HG03432 (cell line): ENCODE results near the gene GRIA3.

Experiments used
- ATAC-seq: cut with Tn5 transposase; IDR thresholded peaks from one replicate; pipeline ENCODE4 v1.9.1; 2021; ENCODE audit warnings: mild to moderate bottlenecking, moderate library complexity; ENCODE audit not compliant: unreplicated experiment

GRIA3 gene

GRCh38 chrX:123184219-123184865 lies at the start of gene GRIA3:
Gene GRIA3 (plus strand): TSS chrX:123184278. CDS start chrX:123184536, 258 bp downstream.
- no peak for ATAC-seq

GRCh38 chrX:123138473-123138872 lies 45.6 kb upstream of the GRIA3 start:
- ATAC-seq: no peak

- no peak for ATAC-seq
Measured at GRCh38 chrX:123140454-123140853, 43.6 kb upstream of the GRIA3 start.

GRCh38 chrX:123140904-123141303 lies 43.2 kb upstream of the GRIA3 start:
- ATAC-seq: no peak

DNA sequence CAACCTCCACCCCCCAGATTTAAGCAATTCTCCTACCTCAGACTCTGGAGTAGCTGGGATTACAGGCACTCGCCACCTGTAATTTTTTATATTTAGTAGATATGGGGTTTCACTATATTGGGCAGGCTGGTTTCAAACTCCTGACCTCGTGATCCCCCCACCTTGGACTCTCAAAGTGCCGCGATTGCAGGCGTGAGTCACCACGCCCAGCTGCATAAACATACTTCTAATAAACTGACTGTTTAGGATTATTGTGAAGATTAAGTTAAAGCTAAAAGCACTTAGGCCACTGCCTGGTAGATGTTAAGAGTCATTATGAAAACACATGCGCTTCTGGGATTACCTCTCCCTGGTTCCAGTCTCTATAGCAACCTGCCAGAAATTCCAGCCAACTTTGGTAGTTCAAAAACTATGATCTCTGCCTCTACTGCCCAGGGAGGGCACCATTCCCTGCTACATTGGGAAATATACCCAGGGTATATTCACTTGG lies 30.2 kb upstream of the GRIA3 start:
- ATAC-seq: no peak

- no peak for ATAC-seq
Measured at GRCh38 chrX:123155327-123155726, 28.8 kb upstream of the GRIA3 start.

GRCh38 chrX:123157586-123157985 lies 26.5 kb upstream of the GRIA3 start:
- no peak for ATAC-seq

GRCh38 chrX:123159403-123159802 lies 24.7 kb upstream of the GRIA3 start:
- no peak for ATAC-seq

DNA sequence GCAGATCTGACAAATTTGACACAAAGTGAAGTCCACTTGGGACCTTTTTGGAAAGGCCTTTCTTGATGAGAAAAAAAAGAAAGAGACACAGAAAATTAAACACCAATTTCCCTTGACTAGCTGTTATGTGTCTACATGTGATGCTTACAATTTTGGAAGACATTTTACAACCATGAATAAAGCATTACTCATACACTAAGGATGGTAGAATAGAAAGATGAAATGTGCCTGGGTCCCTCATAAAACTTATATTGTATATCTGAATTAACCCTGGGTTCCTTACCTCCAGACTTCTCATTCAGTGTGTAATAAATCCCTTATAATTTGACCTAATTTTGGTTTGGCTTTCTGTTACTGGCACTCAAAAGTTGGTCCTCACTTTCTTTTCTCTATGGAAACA lies 16.5 kb upstream of the GRIA3 start:
- no peak for ATAC-seq

GRCh38 chrX:123169247-123169901 lies 14.7 kb upstream of the GRIA3 start:
- peak; percentile 61 for ATAC-seq

DNA sequence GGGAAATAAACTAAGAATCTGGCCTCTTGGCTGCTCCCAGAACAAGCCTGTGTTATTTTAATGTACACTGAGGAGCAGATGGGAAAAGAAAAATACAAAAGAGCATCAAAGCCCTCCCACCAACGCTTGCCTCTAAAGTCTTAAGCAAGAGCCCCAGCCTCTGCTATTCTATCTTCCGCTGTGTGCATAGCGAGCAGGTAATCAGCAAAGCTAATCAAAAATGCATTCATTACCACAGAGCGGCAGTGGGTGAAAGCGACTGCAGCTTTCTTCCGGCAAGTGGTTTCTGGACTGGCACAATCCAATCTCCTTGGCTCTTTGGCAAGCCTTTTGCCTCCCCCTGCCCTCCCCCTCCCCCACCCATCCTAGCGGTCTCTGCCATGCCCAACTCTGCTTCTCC lies 13.5 kb upstream of the GRIA3 start:
- ATAC-seq: no peak

DNA sequence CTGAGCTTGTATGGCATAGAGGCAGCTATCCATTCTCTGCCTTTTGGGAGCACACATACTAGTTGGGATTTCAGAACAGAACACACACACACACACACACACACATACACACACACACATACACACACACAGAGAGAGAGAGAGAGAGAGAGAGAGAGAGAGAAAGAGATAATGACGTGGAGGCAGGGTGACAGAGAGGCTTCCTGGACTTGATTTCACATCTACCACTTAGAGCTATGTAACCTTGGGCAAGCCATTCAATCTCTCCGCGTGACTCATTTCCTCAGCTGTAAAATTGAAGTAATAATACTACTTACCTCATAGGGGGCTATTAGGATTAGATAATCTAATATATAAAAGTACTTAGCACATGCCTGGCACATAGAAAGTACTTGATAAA lies 12.3 kb upstream of the GRIA3 start:
- no peak for ATAC-seq

DNA sequence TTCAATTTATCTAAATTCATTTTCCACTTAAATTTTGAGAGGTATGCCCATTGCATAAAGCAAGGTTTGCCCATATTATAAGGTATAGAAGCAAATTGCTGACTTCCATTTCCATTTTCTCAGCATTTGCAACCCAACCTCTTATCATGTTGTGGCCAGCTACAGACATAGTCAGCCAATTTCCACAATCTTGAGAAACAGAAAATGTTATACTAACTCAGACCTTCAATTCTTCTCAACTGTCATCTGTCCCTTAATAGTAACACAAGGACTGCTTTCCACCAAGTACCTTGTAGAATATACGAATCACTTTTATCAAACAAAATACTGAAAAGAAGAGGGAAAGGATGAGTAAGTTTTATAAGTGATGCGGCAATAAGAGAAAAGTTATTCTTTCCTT lies 11.2 kb upstream of the GRIA3 start:
- ATAC-seq: no peak

GRCh38 chrX:123173833-123174232 lies 10.2 kb upstream of the GRIA3 start:
- no peak for ATAC-seq

DNA sequence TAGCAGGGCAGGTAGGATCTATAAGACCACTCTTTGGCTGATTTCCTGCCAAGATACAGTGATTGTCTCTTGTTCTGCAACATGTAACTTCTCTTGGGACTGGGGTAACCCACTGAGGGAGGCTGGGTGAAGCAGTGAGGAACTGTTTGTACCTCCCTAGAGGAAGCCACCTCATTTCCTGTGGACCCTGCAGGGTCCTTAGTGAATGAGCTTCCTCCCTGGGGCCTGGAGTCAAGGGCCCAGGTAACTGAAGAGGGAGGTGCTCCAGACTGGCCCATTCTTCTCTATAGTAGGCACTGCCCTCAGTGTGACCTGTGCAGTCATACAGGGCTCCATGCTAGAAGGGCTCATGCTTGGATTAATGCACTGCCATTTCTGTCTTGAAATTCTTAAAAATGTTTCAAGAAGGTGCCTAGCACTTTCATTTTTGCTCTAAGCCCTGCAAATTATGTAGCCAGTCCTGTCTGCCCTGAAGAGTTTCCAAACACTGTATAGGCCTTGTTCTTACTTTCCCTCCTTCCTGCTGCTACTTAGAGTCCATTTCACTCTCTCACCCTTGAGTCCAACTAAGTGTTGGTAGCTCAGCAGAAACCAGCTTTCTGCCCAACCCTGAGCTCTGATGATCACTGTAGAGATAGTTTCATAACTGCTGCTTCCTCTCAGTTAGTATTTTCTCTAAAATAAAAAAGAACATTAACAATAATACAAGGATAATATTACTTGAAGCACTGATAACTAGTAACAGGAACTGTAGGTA lies 8.5 kb upstream of the GRIA3 start:
- peak; percentile 42 for ATAC-seq

DNA sequence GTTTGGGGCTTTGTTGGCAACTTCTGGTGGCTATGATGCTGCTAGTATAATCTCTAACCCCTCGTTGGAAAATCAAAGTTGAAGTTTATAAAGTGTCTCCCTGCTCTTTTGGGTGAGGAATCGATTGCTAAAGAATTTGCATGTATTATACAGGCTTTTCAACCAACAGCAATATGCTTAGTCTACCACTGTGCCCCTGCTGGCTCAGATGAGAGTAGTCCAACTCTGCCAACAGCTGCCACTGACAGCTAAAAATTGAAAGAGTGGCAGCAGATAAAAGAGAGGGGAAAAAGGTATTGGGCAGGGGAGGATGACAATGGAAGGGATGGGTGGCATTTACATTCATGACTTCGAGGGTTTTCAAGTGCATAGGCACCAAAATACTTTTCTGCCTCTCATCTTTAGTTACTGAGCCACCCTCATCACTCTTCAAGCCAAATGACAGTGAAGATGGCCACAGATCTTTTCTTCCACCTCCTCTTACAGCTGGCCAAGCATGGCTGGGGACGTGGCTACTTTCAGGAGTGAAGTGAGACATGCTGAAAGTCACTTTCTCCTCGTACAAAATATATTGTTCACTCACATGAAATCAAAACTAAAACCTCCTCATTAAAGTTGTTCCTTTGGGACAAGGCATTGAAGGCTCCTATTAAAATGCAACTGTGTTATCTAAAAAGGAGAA lies 2.7 kb upstream of the GRIA3 start:
- ATAC-seq: no peak

- no peak for ATAC-seq
Measured at GRCh38 chrX:123184866-123185276, 793 bp downstream of the GRIA3 start.

GRCh38 chrX:123185721-123186120 lies 1.6 kb downstream of the GRIA3 start:
- ATAC-seq: no peak

DNA sequence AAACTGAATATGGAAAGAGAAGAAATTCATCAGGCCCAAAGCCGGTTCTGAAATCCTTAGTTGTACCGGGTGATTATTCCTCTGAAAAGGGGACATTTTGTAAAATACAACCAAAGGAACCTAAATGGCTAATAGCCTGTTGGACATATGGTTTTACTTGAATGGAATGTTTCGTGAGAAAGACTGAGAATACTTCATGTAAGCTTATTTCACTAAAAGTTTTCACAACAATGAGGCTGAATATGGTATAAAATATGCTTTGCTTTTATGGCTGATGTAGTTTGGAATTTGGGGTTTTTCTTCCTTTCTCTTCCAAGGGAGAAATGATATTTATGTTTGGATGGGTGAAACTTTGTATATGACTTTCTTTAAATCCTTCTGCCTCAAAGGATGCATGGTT lies 2.7 kb downstream of the GRIA3 start:
- ATAC-seq: no peak

DNA sequence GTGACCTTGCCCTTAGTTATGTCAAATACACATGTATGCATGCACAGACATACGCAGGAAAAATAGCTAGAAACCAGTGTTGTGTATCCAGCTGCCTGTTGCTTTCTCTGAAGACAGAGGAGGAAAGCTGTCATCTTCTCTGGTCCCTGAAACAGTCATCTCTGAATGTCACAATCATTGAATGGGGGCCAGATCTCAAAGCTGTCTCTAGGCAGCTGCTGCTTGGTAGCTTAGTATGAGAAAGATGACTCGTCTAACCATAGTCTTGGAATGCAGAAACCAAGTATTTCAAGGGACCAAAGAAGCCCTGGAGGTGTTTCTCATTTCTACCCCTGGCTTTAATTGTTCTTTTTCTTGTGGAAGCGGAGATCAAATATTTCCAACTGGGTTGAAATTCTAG lies 4.0 kb downstream of the GRIA3 start:
- no peak for ATAC-seq

DNA sequence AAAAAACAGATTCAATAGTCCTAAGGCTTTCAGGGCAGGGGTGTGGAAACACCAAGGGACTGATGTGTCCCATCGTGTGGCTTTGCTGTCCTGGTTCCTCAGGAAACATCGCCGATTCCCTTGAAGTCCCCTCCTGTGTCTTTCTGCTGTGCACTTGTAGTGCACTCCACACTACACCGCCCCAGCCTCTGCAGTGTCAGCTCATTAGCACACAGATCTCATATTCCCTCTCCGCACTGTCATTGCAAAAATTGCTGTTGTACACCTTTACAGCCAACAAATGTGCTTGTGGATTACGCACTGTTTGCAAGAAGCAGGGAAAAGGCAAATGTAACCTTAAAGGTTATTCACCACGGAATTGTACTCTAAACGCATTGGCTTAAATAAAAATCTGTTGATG lies 5.3 kb downstream of the GRIA3 start:
- ATAC-seq: no peak
